K562 (cell line): Measurements from ENCODE around the gene CCDC183. TPM values are rescaled to one million over a fixed set of nuclear protein-coding genes. Genes with fewer than 3 reads are reported as not detected.
A peak's percentile ranks its signal among the peaks of the same experiment; 100 is the strongest.

Source experiments
- ATAC-seq: fragments of 200-7000 bp; cut with Tn5 transposase; 3 replicates; pipeline ENCODE4 v1.9.1; 2020; ENCODE audit warnings: moderate library complexity
- BruUV-seq: library from RNA; stranded (reverse); fragments of 400-500 nt; replicated peaks from 2 replicates; lab custom pipeline; 2021; lab: Mats Ljungman, UMichigan
- CTCF ChIA-PET: fragments of 300-600 bp; formaldehyde crosslinking; extraction: SDS; loops from one replicate; lab custom pipeline; 2021; ENCODE audit warnings: low intra/inter-chr PET ratio; lab: Yijun Ruan, JAX
- POLR2A ChIA-PET: fragments of 300-600, 350-650 bp; sonication (Branson Sonifier 250); formaldehyde crosslinking; extraction: SDS; loops from one replicate; lab custom pipeline; 2021; ENCODE audit warnings: antibody characterized with exemption, inconsistent platforms; lab: Yijun Ruan, JAX
- DNase-seq, 4 experiments: peaks; one replicate each; pipeline versions ENCODE4 v3.0.0 to v3.0.0-alpha.2; 2011 to 2018; ENCODE audit warnings: low spot score in 3 of 4, mixed read lengths in 3 of 4; ENCODE audit errors: extremely low read depth in 1 of 4
- FAIRE-seq: peaks from 2 replicates; lab custom pipeline; 2011; peaks lifted over from hg19 to GRCh38; lab: Jason Lieb, UNC
- H2AFZ ChIP-seq: 2 replicates; pipeline ENCODE4 v1.6.0; 2011; ENCODE audit warnings: low read depth, low read length, control low read depth, inconsistent platforms
- H3K27ac ChIP-seq: fragments of 200-600 bp; 3 replicates; pipeline ENCODE4 v1.8.0; 2011; ENCODE audit warnings: low read depth, mild to moderate bottlenecking, control low read depth, inconsistent platforms, low read length, moderate library complexity, mixed read lengths; ENCODE audit errors: extremely low read depth
- H3K27me3 ChIP-seq, 2 experiments: fragments of 300-600 bp in 1 of 2; 2 replicates in 1 of 2; 3 replicates in 1 of 2; pipeline versions ENCODE4 v1.6.0 to v1.8.0; 2011; ENCODE audit warnings: inconsistent platforms in 2 of 2, low read length in 2 of 2, mild to moderate bottlenecking in 1 of 2, mixed read lengths in 1 of 2, moderate library complexity in 1 of 2; ENCODE audit not compliant: control insufficient read depth in 2 of 2, insufficient read depth in 2 of 2
- H3K36me3 ChIP-seq: fragments of 300-600 bp; 3 replicates; pipeline ENCODE4 v1.8.0; 2011; ENCODE audit warnings: mild to moderate bottlenecking, low read length, inconsistent platforms; ENCODE audit not compliant: control insufficient read depth, insufficient read depth
- H3K4me1 ChIP-seq, 2 experiments: fragments of 200-600 bp in 1 of 2; replicated peaks in 1 of 2; 2 replicates in 1 of 2; 3 replicates in 1 of 2; pipeline versions ENCODE4 v1.5.1 to v1.8.0; 2011; ENCODE audit warnings: inconsistent platforms in 2 of 2, low read length in 2 of 2, mild to moderate bottlenecking in 1 of 2, mixed read lengths in 1 of 2, moderate library complexity in 1 of 2; ENCODE audit not compliant: control insufficient read depth in 2 of 2, insufficient read depth in 2 of 2
- H3K4me2 ChIP-seq: 2 replicates; pipeline ENCODE4 v1.6.1; 2011; ENCODE audit warnings: low read length, control low read depth, inconsistent platforms, mixed read lengths; ENCODE audit not compliant: insufficient read depth
- H3K4me3 ChIP-seq: fragments of 200-600 bp; sonication (generic), shearing (Covaris generic); 2 replicates; pipeline ENCODE4 v1.5.1; 2016; ENCODE audit warnings: control low read depth, inconsistent platforms
- H3K79me2 ChIP-seq: fragments of 200-600 bp; 3 replicates; pipeline ENCODE4 v1.8.0; 2011; ENCODE audit warnings: low read length, inconsistent platforms; ENCODE audit not compliant: control insufficient read depth, insufficient read depth
- H3K9ac ChIP-seq, 2 experiments: 2 replicates each; pipeline versions ENCODE4 v1.6.0 to v1.6.1; 2011; ENCODE audit warnings: low read depth in 2 of 2, low read length in 2 of 2, control low read depth in 1 of 2, inconsistent platforms in 1 of 2, mild to moderate bottlenecking in 1 of 2, mixed read lengths in 1 of 2; ENCODE audit not compliant: insufficient read depth in 1 of 2
- H3K9me1 ChIP-seq: one replicate; pipeline ENCODE4 v1.6.0; 2011; ENCODE audit warnings: inconsistent platforms, mild to moderate bottlenecking, low read length, moderate library complexity; ENCODE audit not compliant: control insufficient read depth, insufficient read depth
- H3K9me3 ChIP-seq: replicated peaks from 2 replicates; pipeline ENCODE4 v1.5.1; 2011; ENCODE audit warnings: low read depth, low read length, inconsistent platforms; ENCODE audit not compliant: control insufficient read depth, insufficient read depth
- H4K20me1 ChIP-seq: replicated peaks from 2 replicates; pipeline ENCODE4 v1.6.1; 2011; ENCODE audit warnings: low read length, inconsistent platforms, mixed read lengths; ENCODE audit not compliant: control insufficient read depth, insufficient read depth
- FOXJ2 ChIP-seq: fragments of 200-800 bp; sonication (Bioruptor generic); IDR thresholded peaks from 2 replicates; pipeline ENCODE4 v1.6.1; 2016; ENCODE audit warnings: missing genetic modification characterization, missing compliant biosample characterization
- MAX ChIP-seq: sonication (generic); formaldehyde crosslinking; IDR thresholded peaks from 2 replicates; pipeline ENCODE4 v1.9.0; 2022; ENCODE audit warnings: mild to moderate bottlenecking, missing genetic modification reagents
- USF2 ChIP-seq: sonication (generic); formaldehyde crosslinking; IDR thresholded peaks from 2 replicates; pipeline ENCODE4 v1.5.0; 2020; ENCODE audit warnings: missing genetic modification reagents
- ZBTB33 ChIP-seq: sonication (generic); formaldehyde crosslinking; IDR thresholded peaks from 2 replicates; pipeline ENCODE4 v1.8.1; 2023; ENCODE audit warnings: mild to moderate bottlenecking, missing genetic modification reagents
- WGBS: fragments of 100-300 bp; shearing (Covaris generic); methylation state at CpG from one replicate; pipeline ENCODE4 v1.1.6; 2016; ENCODE audit warnings: low coverage, mixed read lengths; ENCODE audit not compliant: insufficient coverage; ENCODE audit errors: missing lambda C conversion rate; 5-methylcytosine and 5-hydroxymethylcytosine counted together
- in situ Hi-C: fragments of 300-500 bp; cut with MboI; formaldehyde crosslinking; loops from 4 replicates; pipeline ENCODE4 v1.15.0; 2018; ENCODE audit warnings: inconsistent platforms, mixed read lengths
- intact Hi-C: fragments of 100-400 bp; cut with micrococcal nuclease; formaldehyde crosslinking; loops from 2 replicates; pipeline ENCODE4 v1.14.2; 2022
- polyA plus RNA-seq, 8 experiments: library from polyadenylated mRNA; depleted of rRNA in 4 of 8; stranded (reverse) in 5 of 8; unstranded in 3 of 8; fragments of >200 nt; fragmentation: Nextera tagmentation in 2 of 8; fragmentation: Illumina TruSeq in 1 of 8; extraction: Ambion mirVana in 2 of 8; extraction: Trizol in 1 of 8; gene quantifications; 2 replicates each; pipeline versions ENCODE4 v1.2.1 to v1.2.3, GENCODE V29; 2011 to 2014; ENCODE audit warnings: inconsistent platforms in 1 of 8, missing spikeins in 1 of 8
- total RNA-seq, 7 experiments: library from RNA; depleted of rRNA in 6 of 7; stranded (reverse); fragments of >200 nt in 6 of 7; fragmentation: Illumina TruSeq in 2 of 7; extraction: Trizol in 2 of 7; gene quantifications; 2 replicates each; pipeline versions ENCODE4 v1.2.1 to v1.2.3, GENCODE V29; 2011 to 2021; ENCODE audit warnings: low replicate concordance in 1 of 7

The CCDC183 gene
- total and polyA plus RNA-seq, 9 of the 15 experiments (the other 6 are each of a cell fraction or from before 2014, with no cell fraction given), result 0.21 to 0.60 (median 0.29) TPM; not detected in 4

- no peaks in the 10 kb centered on the region for H3K27me3 ChIP-seq
- CTCF ChIA-PET, result interaction anchor here (0.6 kb wide), 1 partner anchor 115 kb away, joined by 3 read pairs; no protein-coding TSS in a partner anchor
Measured at GRCh38 chr9:136760424-136760823, 35.7 kb upstream of the CCDC183 start.

More at GRCh38 chr9:136760424-136760823, 35.7 kb upstream of the CCDC183 start:
- no TSS peak for BruUV-seq
- Histone ChIP-seq H3K36me3 (no peaks in the 10 kb centered on the region), H3K9me3 (peaks cover 6% of the 10 kb centered on the region), H3K4me2 (peak overlapping the region; percentile 2; the same call in 1 of the 2 replicates), H3K4me3 (no peak overlapping the region), H4K20me1 (no peaks in the 10 kb centered on the region), H3K4me1 (peaks cover 8 to 78% of the 10 kb centered on the region in 2 experiments; a peak in 4 of 5 replicates), H2AFZ (peak overlapping the region; percentile 60), H3K27ac (no peak overlapping the region), H3K79me2 (no peaks in the 10 kb centered on the region), H3K9me1 (no peaks in the 10 kb centered on the region), H3K9ac (peak overlapping the region in 1 of 2 experiments; percentile 64; a peak in 1 of 4 replicates)
- 62% methylated on average over 25 of the region's 25 CpGs for WGBS
- intact Hi-C loops (no loop called here), in situ Hi-C loops (no loop called here)
- no peak for DNase-seq
- POLR2A ChIA-PET, result interaction anchor here (0.6 to 2.6 kb wide), 3 partner anchors 31 to 517 kb away, joined by 3 to 11 read pairs (median 3); partner anchors contain the start of gene TOR4A
- ATAC-seq, result no peak
- no peak for FAIRE-seq
- TF ChIP-seq ZBTB33, result peak; percentile 35; the same call in 1 of the 2 replicates
- 0 out of 2 replicates have a peak, but pooled peaks have one; percentile 27 for TF ChIP-seq MAX
- no peak for TF ChIP-seq FOXJ2
- TF ChIP-seq USF2 (CRISPR knock-in tag), result peak; percentile 10; the same call in 1 of the 2 replicates
